H9 (cell line): ENCODE results near the gene C1orf141. TPM values are rescaled to one million over a fixed set of nuclear protein-coding genes. Genes with fewer than 3 reads are reported as not detected.

Experiments
- DNase-seq: peaks from one replicate; pipeline ENCODE4 v3.0.0-alpha.2; 2017
- H2AFZ ChIP-seq: one replicate; pipeline ENCODE4 v1.6.1; 2013; ENCODE audit warnings: mild to moderate bottlenecking, low read length, control low read depth, moderate library complexity
- H2AK5ac ChIP-seq: 2 replicates; pipeline ENCODE4 v1.6.1; 2013; ENCODE audit warnings: low read length, control low read depth, mixed read lengths; ENCODE audit not compliant: insufficient read length
- H2BK120ac ChIP-seq: one replicate; pipeline ENCODE4 v1.6.1; 2013; ENCODE audit warnings: low read depth, mild to moderate bottlenecking, low read length, control low read depth, inconsistent platforms; ENCODE audit not compliant: poor library complexity, severe bottlenecking
- H2BK12ac ChIP-seq: 2 replicates; pipeline ENCODE4 v1.6.1; 2013; ENCODE audit warnings: low read length, control low read depth, mixed read lengths, low read depth; ENCODE audit not compliant: insufficient read length
- H2BK15ac ChIP-seq: 2 replicates; pipeline ENCODE4 v1.6.1; 2013; ENCODE audit warnings: low read depth, low read length, control low read depth
- H2BK20ac ChIP-seq: one replicate; pipeline ENCODE4 v1.6.1; 2013; ENCODE audit warnings: low read depth, mild to moderate bottlenecking, low read length, control low read depth, inconsistent platforms; ENCODE audit not compliant: poor library complexity, severe bottlenecking
- H2BK5ac ChIP-seq: 2 replicates; pipeline ENCODE4 v1.6.1; 2013; ENCODE audit warnings: low read length, control low read depth, mixed read lengths; ENCODE audit not compliant: insufficient read length
- H3K14ac ChIP-seq: 2 replicates; pipeline ENCODE4 v1.6.1; 2013; ENCODE audit warnings: low read length, control low read depth; ENCODE audit not compliant: insufficient read depth
- H3K18ac ChIP-seq: 2 replicates; pipeline ENCODE4 v1.6.1; 2013; ENCODE audit warnings: low read depth, mild to moderate bottlenecking, mixed read lengths, low read length, control low read depth; ENCODE audit not compliant: insufficient read length
- H3K23ac ChIP-seq: 2 replicates; pipeline ENCODE4 v1.6.1; 2013; ENCODE audit warnings: low read length, control low read depth, mixed read lengths, low read depth; ENCODE audit not compliant: insufficient read length
- H3K23me2 ChIP-seq: 2 replicates; pipeline ENCODE4 v1.6.1; 2013; ENCODE audit warnings: low read depth, mild to moderate bottlenecking, mixed read lengths, low read length, control low read depth; ENCODE audit not compliant: insufficient read length, poor library complexity, severe bottlenecking
- H3K27ac ChIP-seq: 2 replicates; pipeline ENCODE4 v1.5.1; 2013; ENCODE audit warnings: low read length, control low read depth, mixed read lengths, low read depth; ENCODE audit not compliant: insufficient read length
- H3K27me3 ChIP-seq: 2 replicates; pipeline ENCODE4 v1.6.1; 2013; ENCODE audit warnings: low read length, control low read depth, inconsistent platforms; ENCODE audit not compliant: insufficient read depth
- H3K4ac ChIP-seq: 2 replicates; pipeline ENCODE4 v1.6.1; 2013; ENCODE audit warnings: low read depth, mild to moderate bottlenecking, control low read depth, inconsistent platforms, low read length, moderate library complexity
- H3K4me1 ChIP-seq: 2 replicates; pipeline ENCODE4 v1.6.1; 2013; ENCODE audit warnings: low read length, control low read depth, inconsistent platforms; ENCODE audit not compliant: insufficient read depth
- H3K4me2 ChIP-seq: 2 replicates; pipeline ENCODE4 v1.6.1; 2013; ENCODE audit warnings: low read length, control low read depth, mixed read lengths; ENCODE audit not compliant: insufficient read length, insufficient read depth
- H3K56ac ChIP-seq: 2 replicates; pipeline ENCODE4 v1.6.1; 2013; ENCODE audit warnings: low read depth, mild to moderate bottlenecking, mixed read lengths, low read length, control low read depth; ENCODE audit not compliant: insufficient read length
- H3K79me1 ChIP-seq: 2 replicates; pipeline ENCODE4 v1.6.1; 2013; ENCODE audit warnings: low read depth, mild to moderate bottlenecking, moderate library complexity, low read length, control low read depth, inconsistent platforms; ENCODE audit not compliant: insufficient read depth, poor library complexity, severe bottlenecking
- H3K79me2 ChIP-seq: 2 replicates; pipeline ENCODE4 v1.6.1; 2013; ENCODE audit warnings: low read length, control low read depth, inconsistent platforms; ENCODE audit not compliant: insufficient read depth
- H3K9ac ChIP-seq: 2 replicates; pipeline ENCODE4 v1.6.1; 2013; ENCODE audit warnings: low read length, control low read depth, mixed read lengths; ENCODE audit not compliant: insufficient read length; ENCODE audit errors: extremely low read depth
- H3K9me3 ChIP-seq: one replicate; pipeline ENCODE4 v1.6.1; 2013; ENCODE audit warnings: low read depth, low read length, inconsistent platforms; ENCODE audit not compliant: control insufficient read depth
- H3T11ph ChIP-seq: one replicate; pipeline ENCODE4 v1.6.1; 2013; ENCODE audit warnings: mild to moderate bottlenecking, low read length, control low read depth, inconsistent platforms
- H4K20me1 ChIP-seq: one replicate; pipeline ENCODE4 v1.6.1; 2013; ENCODE audit not compliant: control insufficient read depth, insufficient read length, insufficient read depth
- H4K5ac ChIP-seq: 2 replicates; pipeline ENCODE4 v1.6.1; 2013; ENCODE audit warnings: low read depth, mild to moderate bottlenecking, mixed read lengths, low read length, control low read depth; ENCODE audit not compliant: insufficient read length
- H4K8ac ChIP-seq: replicated peaks from 2 replicates; pipeline ENCODE4 v1.6.1; 2013; ENCODE audit warnings: low read length, control low read depth, mixed read lengths, low read depth; ENCODE audit not compliant: insufficient read length
- H4K91ac ChIP-seq: 2 replicates; pipeline ENCODE4 v1.6.1; 2013; ENCODE audit warnings: low read depth, mild to moderate bottlenecking, moderate library complexity, mixed read lengths, low read length, control low read depth; ENCODE audit not compliant: insufficient read length
- H3K27ac Mint-ChIP-seq, 3 experiments: 2 replicates in 2 of 3; 3 replicates in 1 of 3; pipeline ENCODE4 v1.8.0; 2020 to 2021; ENCODE audit warnings: mixed read lengths in 3 of 3, mild to moderate bottlenecking in 1 of 3, moderate library complexity in 1 of 3
- H3K27me3 Mint-ChIP-seq: 2 replicates; pipeline ENCODE4 v1.8.0; 2021; ENCODE audit warnings: low read depth, mild to moderate bottlenecking, moderate library complexity, mixed read lengths
- H3K36me3 Mint-ChIP-seq, 3 experiments: 2 replicates in 2 of 3; 3 replicates in 1 of 3; pipeline ENCODE4 v1.8.0; 2020 to 2021; ENCODE audit warnings: low read depth in 3 of 3, mixed read lengths in 3 of 3; ENCODE audit not compliant: insufficient read depth in 1 of 3
- H3K4me1 Mint-ChIP-seq, 2 experiments: 2 replicates each; pipeline ENCODE4 v1.8.0; 2020; ENCODE audit warnings: mixed read lengths in 2 of 2
- H3K4me3 Mint-ChIP-seq, 2 experiments: 2 replicates in 1 of 2; 3 replicates in 1 of 2; pipeline ENCODE4 v1.8.0; 2020 to 2021; ENCODE audit warnings: mild to moderate bottlenecking in 2 of 2, mixed read lengths in 2 of 2, moderate library complexity in 1 of 2
- H3K9me3 Mint-ChIP-seq, 2 experiments: 2 replicates in 1 of 2; 3 replicates in 1 of 2; pipeline ENCODE4 v1.8.0; 2020; ENCODE audit warnings: mild to moderate bottlenecking in 2 of 2, mixed read lengths in 2 of 2, moderate library complexity in 1 of 2
- WGBS: extraction: QIAGEN DNeasy Blood & Tissue Kit; methylation state at CpG from one replicate; pipeline ENCODE4 v1.1.7; 2013; ENCODE audit warnings: missing lambda C conversion rate, low lambda C conversion rate, mixed read lengths; ENCODE audit not compliant: insufficient read length; ENCODE audit errors: extremely low coverage; 5-methylcytosine and 5-hydroxymethylcytosine counted together
- total RNA-seq: library from RNA; stranded (reverse); gene quantifications from 2 replicates; pipeline ENCODE4 v1.2.1, GENCODE V29; 2021
- TF ChIP-seq, protein P1 (sequence below): fragments of 200-600 bp; sonication (generic); conservative IDR thresholded peaks from 3 replicates; pipeline ENCODE4 v1.8.0; 2021; ENCODE audit warnings: antibody characterized with exemption, mild to moderate bottlenecking

The C1orf141 gene
- total RNA-seq, 1 experiment from 2014 or later = not detected

DNA sequence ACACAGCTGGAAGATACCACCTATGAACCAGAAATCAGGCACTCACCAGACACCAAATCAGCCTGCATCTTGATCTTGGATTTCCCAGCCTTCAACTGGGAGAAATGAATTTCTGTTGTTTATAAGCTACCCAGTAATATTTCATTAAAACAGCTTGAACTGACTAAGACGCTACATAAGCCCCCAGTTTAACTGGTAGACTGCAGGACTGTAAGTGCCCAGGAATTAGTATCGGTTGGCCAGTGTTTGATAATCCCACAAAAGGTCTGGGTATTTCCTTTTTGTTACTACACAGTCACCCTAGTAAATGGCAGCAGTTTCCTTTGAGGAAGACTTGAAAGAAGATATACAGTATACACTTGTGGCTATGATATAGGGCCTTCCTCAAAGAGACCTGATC, 73.5 kb downstream of the C1orf141 start:
- H3K36me3 Mint-ChIP-seq = no peaks in the 10 kb centered on the region
- Histone ChIP-seq H3K4me1 (no peaks in the 10 kb centered on the region), H2BK120ac (no peak overlapping the region), H3K9ac (no peak overlapping the region), H3K4me2 (no peak overlapping the region), H3K4ac (no peak overlapping the region), H2BK5ac (no peak overlapping the region), H2AFZ (no peak overlapping the region), H3T11ph (no peak overlapping the region), H4K91ac (no peak overlapping the region), H3K9me3 (no peaks in the 10 kb centered on the region), H3K18ac (no peak overlapping the region), H3K56ac (no peak overlapping the region), H4K8ac (no peak overlapping the region), H2AK5ac (no peak overlapping the region), H3K23me2 (no peaks in the 10 kb centered on the region), H3K23ac (no peak overlapping the region), H3K79me2 (no peaks in the 10 kb centered on the region), H3K79me1 (no peaks in the 10 kb centered on the region), H2BK15ac (no peak overlapping the region), H2BK12ac (no peak overlapping the region), H4K20me1 (no peaks in the 10 kb centered on the region), H4K5ac (no peak overlapping the region), H3K27ac (no peak overlapping the region), H3K14ac (no peak overlapping the region), H3K27me3 (no peaks in the 10 kb centered on the region), H2BK20ac (no peak overlapping the region)
- H3K27ac Mint-ChIP-seq = no peak overlapping the region
- peaks cover 4% of the 10 kb centered on the region in 2 experiments for H3K4me1 Mint-ChIP-seq
- TF ChIP-seq, protein P1, sequence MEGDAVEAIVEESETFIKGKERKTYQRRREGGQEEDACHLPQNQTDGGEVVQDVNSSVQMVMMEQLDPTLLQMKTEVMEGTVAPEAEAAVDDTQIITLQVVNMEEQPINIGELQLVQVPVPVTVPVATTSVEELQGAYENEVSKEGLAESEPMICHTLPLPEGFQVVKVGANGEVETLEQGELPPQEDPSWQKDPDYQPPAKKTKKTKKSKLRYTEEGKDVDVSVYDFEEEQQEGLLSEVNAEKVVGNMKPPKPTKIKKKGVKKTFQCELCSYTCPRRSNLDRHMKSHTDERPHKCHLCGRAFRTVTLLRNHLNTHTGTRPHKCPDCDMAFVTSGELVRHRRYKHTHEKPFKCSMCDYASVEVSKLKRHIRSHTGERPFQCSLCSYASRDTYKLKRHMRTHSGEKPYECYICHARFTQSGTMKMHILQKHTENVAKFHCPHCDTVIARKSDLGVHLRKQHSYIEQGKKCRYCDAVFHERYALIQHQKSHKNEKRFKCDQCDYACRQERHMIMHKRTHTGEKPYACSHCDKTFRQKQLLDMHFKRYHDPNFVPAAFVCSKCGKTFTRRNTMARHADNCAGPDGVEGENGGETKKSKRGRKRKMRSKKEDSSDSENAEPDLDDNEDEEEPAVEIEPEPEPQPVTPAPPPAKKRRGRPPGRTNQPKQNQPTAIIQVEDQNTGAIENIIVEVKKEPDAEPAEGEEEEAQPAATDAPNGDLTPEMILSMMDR = no peak
- no CpG with 5 or more reads among the region's 2 CpGs for WGBS
- no peak for DNase-seq
- no peak overlapping the region for H3K4me3 Mint-ChIP-seq
- H3K27me3 Mint-ChIP-seq = no peaks in the 10 kb centered on the region; the same call in none of the 2 replicates
- no peaks in the 10 kb centered on the region; a peak in 1 of 5 replicates for H3K9me3 Mint-ChIP-seq
